Measurements from ENCODE around the gene LMAN2. TPM values are rescaled to one million over a fixed set of nuclear protein-coding genes. Genes with fewer than 3 reads are reported as not detected.

The LMAN2 gene
- total and polyA plus RNA-seq, 3 donors from 2014 or later = 254 to 355 (median 355) TPM

DNA sequence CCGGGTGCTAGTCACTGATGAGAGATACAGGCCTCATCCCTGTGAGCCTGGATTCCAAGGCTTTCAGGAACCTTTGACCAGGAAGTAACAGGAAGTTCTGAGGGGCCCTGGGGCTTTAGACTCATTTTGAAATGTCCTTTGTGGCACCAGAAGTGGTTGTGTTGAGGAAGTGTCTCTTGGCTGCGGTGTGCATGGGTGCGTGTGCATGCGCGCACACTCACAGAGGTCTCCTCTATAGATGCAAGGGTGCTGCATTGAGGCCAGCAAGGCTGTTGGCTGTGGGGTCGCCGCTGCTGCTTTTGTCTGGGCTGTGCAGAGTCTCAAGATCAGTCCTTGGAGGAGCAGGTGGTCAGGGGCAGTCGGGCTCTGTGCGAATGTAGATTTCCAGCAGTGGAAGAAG is 55.5 kb downstream of the LMAN2 start:
- Histone ChIP-seq H3K27ac (no peak overlapping the region), H3K36me3 (ENCODE audit: low read depth, missing control alignments) (no peaks in the 10 kb centered on the region), H3K9me3 (no peaks in the 10 kb centered on the region), H3K4me1 (peaks cover 3% of the 10 kb centered on the region), H3K4me3 (no peak overlapping the region), H3K27me3 (no peaks in the 10 kb centered on the region)
- WGBS, 2 donors = 85 to 91% methylated on average over 9 of the region's 9 CpGs
- no peak for DNase-seq
- TF ChIP-seq POLR2A (IDR thresholded peaks at IDR 0.05) = no peak
- TF ChIP-seq, protein P1, sequence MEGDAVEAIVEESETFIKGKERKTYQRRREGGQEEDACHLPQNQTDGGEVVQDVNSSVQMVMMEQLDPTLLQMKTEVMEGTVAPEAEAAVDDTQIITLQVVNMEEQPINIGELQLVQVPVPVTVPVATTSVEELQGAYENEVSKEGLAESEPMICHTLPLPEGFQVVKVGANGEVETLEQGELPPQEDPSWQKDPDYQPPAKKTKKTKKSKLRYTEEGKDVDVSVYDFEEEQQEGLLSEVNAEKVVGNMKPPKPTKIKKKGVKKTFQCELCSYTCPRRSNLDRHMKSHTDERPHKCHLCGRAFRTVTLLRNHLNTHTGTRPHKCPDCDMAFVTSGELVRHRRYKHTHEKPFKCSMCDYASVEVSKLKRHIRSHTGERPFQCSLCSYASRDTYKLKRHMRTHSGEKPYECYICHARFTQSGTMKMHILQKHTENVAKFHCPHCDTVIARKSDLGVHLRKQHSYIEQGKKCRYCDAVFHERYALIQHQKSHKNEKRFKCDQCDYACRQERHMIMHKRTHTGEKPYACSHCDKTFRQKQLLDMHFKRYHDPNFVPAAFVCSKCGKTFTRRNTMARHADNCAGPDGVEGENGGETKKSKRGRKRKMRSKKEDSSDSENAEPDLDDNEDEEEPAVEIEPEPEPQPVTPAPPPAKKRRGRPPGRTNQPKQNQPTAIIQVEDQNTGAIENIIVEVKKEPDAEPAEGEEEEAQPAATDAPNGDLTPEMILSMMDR (IDR thresholded peaks at IDR 0.05) = no peak
- intact Hi-C loops (cut with DNase I; ENCODE audit: low total_unique reads) = no loop called here

DNA sequence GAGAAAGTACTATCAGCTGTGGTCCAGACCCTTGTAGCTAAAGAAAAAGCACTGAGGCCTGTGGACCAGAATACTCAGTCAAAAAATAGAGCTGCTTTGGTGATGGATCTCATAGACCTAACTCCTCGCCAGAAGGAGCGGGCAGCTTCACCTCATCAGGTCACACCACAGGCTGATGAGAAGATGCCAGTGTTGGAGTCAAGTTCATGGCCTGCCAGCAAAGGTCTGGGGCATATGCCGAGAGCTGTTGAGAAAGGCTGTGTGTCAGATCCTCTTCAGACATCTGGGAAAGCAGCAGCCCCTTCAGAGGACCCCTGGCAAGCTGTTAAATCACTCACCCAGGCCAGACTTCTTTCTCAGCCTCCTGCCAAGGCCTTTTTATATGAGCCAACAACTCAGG is 56.8 kb downstream of the LMAN2 start:
- H3K27me3 ChIP-seq = no peaks in the 10 kb centered on the region
- H3K4me1 ChIP-seq = no peaks in the 10 kb centered on the region
- H3K36me3 ChIP-seq (ENCODE audit: low read depth, missing control alignments) = no peaks in the 10 kb centered on the region
- no peak overlapping the region for H3K27ac ChIP-seq
- no peak for TF ChIP-seq POLR2A (IDR thresholded peaks at IDR 0.05)
- WGBS, 2 donors = 89 to 92% methylated on average over 3 of the region's 3 CpGs
- no peaks in the 10 kb centered on the region for H3K9me3 ChIP-seq
- H3K4me3 ChIP-seq = no peak overlapping the region
- no peak for DNase-seq
- intact Hi-C loops (cut with DNase I; ENCODE audit: low total_unique reads) = no loop called here

DNA sequence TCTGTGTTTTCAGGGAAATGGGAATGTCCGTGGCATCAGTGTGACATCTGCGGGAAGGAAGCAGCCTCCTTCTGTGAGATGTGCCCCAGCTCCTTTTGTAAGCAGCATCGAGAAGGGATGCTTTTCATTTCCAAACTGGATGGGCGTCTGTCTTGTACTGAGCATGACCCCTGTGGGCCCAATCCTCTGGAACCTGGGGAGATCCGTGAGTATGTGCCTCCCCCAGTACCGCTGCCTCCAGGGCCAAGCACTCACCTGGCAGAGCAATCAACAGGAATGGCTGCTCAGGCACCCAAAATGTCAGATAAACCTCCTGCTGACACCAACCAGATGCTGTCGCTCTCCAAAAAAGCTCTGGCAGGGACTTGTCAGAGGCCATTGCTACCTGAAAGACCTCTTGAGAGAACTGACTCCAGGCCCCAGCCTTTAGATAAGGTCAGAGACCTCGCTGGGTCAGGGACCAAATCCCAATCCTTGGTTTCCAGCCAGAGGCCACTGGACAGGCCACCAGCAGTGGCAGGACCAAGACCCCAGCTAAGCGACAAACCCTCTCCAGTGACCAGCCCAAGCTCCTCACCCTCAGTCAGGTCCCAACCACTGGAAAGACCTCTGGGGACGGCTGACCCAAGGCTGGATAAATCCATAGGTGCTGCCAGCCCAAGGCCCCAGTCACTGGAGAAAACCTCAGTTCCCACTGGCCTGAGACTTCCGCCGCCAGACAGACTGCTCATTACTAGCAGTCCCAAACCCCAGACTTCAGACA is 57.5 kb downstream of the LMAN2 start:
- no peak for DNase-seq
- no peaks in the 10 kb centered on the region for H3K36me3 ChIP-seq (ENCODE audit: low read depth, missing control alignments)
- H3K9me3 ChIP-seq = no peaks in the 10 kb centered on the region
- H3K4me3 ChIP-seq = no peak overlapping the region
- TF ChIP-seq, protein P1 (IDR thresholded peaks at IDR 0.05) = no peak
- TF ChIP-seq POLR2A (IDR thresholded peaks at IDR 0.05) = no peak
- H3K27me3 ChIP-seq = no peaks in the 10 kb centered on the region
- 89 to 90% methylated on average over 9 to 12 of the region's 12 CpGs for WGBS, 2 donors
- no peak overlapping the region for H3K27ac ChIP-seq
- H3K4me1 ChIP-seq = no peaks in the 10 kb centered on the region
- intact Hi-C loops (cut with DNase I; ENCODE audit: low total_unique reads) = no loop called here

DNA sequence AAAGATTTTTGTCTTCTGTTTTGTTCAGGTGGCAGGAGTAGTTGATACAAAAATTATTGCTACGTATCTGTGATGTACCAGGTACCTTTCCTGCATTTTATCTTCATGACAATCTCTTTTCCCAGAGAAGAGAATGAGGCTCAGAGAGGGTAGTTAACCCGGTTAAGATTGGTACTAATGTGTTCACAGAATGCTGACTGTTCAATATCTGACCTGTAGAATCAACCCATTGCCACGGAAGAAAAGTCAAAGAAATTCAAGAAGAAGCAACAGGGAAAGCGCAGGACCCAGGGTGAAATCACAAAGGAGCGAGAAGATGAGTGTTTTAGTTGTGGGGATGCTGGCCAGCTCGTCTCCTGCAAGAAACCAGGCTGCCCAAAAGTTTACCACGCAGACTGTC is 59.7 kb downstream of the LMAN2 start:
- DNase-seq = no peak
- intact Hi-C loops (cut with DNase I; ENCODE audit: low total_unique reads) = no loop called here
- Histone ChIP-seq H3K9me3 (no peaks in the 10 kb centered on the region), H3K27ac (no peak overlapping the region), H3K27me3 (no peaks in the 10 kb centered on the region), H3K4me1 (no peaks in the 10 kb centered on the region), H3K36me3 (ENCODE audit: low read depth, missing control alignments) (no peaks in the 10 kb centered on the region), H3K4me3 (no peak overlapping the region)
- TF ChIP-seq, protein P1 (IDR thresholded peaks at IDR 0.05) = no peak
- no peak for TF ChIP-seq POLR2A (IDR thresholded peaks at IDR 0.05)
- WGBS, 2 donors = 96% methylated on average over 7 of the region's 7 CpGs

DNA sequence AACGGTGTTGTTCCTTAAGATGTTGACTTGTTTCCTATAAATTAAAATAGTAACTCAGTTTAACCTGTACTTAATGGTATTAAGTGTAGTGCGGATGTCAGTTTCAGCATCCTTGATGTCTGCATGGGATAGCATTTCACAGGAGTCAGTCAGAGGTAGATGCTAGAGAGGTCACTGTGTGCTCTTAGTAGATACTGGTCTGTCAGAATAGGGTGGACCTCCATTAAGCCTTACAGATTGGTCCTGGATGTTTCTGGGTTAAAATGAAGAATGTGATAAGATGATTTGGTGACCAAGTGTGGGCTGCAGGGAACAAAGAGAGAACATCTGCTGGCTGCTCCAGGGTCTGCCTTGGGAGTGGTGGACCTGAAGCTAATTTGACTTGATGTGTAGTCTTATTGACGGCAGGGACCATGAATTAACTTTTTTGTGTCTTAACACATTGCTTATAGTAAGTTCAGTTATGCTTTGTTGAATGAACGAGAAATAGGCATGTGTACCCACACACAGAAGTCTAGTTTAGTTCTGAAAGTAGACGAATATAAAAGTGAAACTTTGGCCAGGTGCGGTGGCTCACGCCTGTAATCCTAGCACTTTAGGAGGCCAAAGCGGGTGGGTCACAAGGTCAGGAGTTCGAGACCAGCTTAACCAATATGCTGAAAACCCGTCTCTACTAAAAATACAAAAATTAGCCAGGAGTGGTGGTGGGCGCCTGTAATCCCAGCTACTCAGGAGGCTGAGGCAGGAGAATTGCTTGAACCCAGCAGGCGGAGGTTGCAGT is 60.5 kb downstream of the LMAN2 start:
- 89 to 92% methylated on average over 12 of the region's 12 CpGs for WGBS, 2 donors
- intact Hi-C loops (cut with DNase I; ENCODE audit: low total_unique reads) = no loop called here
- Histone ChIP-seq H3K27ac (no peak overlapping the region), H3K9me3 (no peaks in the 10 kb centered on the region), H3K27me3 (no peaks in the 10 kb centered on the region), H3K36me3 (ENCODE audit: low read depth, missing control alignments) (no peaks in the 10 kb centered on the region), H3K4me3 (no peak overlapping the region), H3K4me1 (no peaks in the 10 kb centered on the region)
- no peak for DNase-seq
- TF ChIP-seq POLR2A (IDR thresholded peaks at IDR 0.05) = no peak
- TF ChIP-seq, protein P1 (IDR thresholded peaks at IDR 0.05) = no peak
